Mesodermal cell (in vitro differentiated cells): ENCODE data around the gene AGBL4.

Experiments
- H3K27ac ChIP-seq: 2 replicates; pipeline ENCODE4 v1.7.0; 2013; ENCODE audit warnings: mild to moderate bottlenecking, low read depth, low read length, moderate library complexity; ENCODE audit not compliant: severe bottlenecking
- H3K36me3 ChIP-seq: 2 replicates; pipeline ENCODE4 v1.7.1; 2013; ENCODE audit warnings: mild to moderate bottlenecking, low read length, moderate library complexity; ENCODE audit not compliant: control insufficient read depth, insufficient read depth
- H3K4me1 ChIP-seq: one replicate; pipeline ENCODE4 v1.7.1; 2013; ENCODE audit warnings: mild to moderate bottlenecking, low read length; ENCODE audit not compliant: insufficient read depth, control insufficient read depth, poor library complexity, severe bottlenecking
- H3K4me3 ChIP-seq: 2 replicates; pipeline ENCODE4 v1.7.0; 2013; ENCODE audit warnings: low read length, control low read depth, mild to moderate bottlenecking; ENCODE audit not compliant: insufficient read depth, poor library complexity, severe bottlenecking; ENCODE audit errors: extremely low read depth
- H3K9me3 ChIP-seq: 2 replicates; pipeline ENCODE4 v1.7.1; 2013; ENCODE audit warnings: mild to moderate bottlenecking, low read length, moderate library complexity; ENCODE audit not compliant: control insufficient read depth
- WGBS, 2 experiments: methylation state at CpG; one replicate each; pipeline ENCODE4 v1.1.5; 2013; ENCODE audit warnings: missing lambda C conversion rate in 2 of 2; ENCODE audit not compliant: insufficient coverage in 2 of 2; 5-methylcytosine and 5-hydroxymethylcytosine counted together

The AGBL4 gene

GRCh38 chr1:48947761-48948537 is 1075.8 kb downstream of the AGBL4 start:
- no peaks in the 10 kb centered on the region for H3K36me3 ChIP-seq
- 56% methylated on average over 7 of the region's 13 CpGs for WGBS, 2 experiments
- no peaks in the 10 kb centered on the region for H3K9me3 ChIP-seq
- no peak overlapping the region for H3K4me3 ChIP-seq
- H3K4me1 ChIP-seq, result no peaks in the 10 kb centered on the region
- no peak overlapping the region for H3K27ac ChIP-seq

- no peak overlapping the region for H3K27ac ChIP-seq
- no CpG with 5 or more reads among the region's 2 CpGs for WGBS, 2 experiments
Observed at GRCh38 chr1:48946070-48946469, 1077.7 kb downstream of the AGBL4 start.

GRCh38 chr1:48944811-48945210 is 1078.9 kb downstream of the AGBL4 start:
- H3K4me1 ChIP-seq, result no peaks in the 10 kb centered on the region
- no peaks in the 10 kb centered on the region for H3K9me3 ChIP-seq
- no peak overlapping the region for H3K4me3 ChIP-seq
- H3K27ac ChIP-seq, result no peak overlapping the region
- H3K36me3 ChIP-seq, result no peaks in the 10 kb centered on the region

More at GRCh38 chr1:48946070-48946469, 1077.7 kb downstream of the AGBL4 start:
- Histone ChIP-seq H3K4me3 (no peak overlapping the region), H3K9me3 (no peaks in the 10 kb centered on the region), H3K4me1 (no peaks in the 10 kb centered on the region), H3K36me3 (no peaks in the 10 kb centered on the region)

- Histone ChIP-seq H3K4me3 (no peak overlapping the region), H3K9me3 (no peaks in the 10 kb centered on the region), H3K4me1 (no peaks in the 10 kb centered on the region), H3K27ac (no peak overlapping the region), H3K36me3 (no peaks in the 10 kb centered on the region)
- 87 to 89% methylated on average over 4 of the region's 5 CpGs for WGBS, 2 experiments
Observed at GRCh38 chr1:48943826-48944225, 1079.9 kb downstream of the AGBL4 start.

GRCh38 chr1:48943393-48943792 is 1080.4 kb downstream of the AGBL4 start:
- Histone ChIP-seq H3K4me1 (no peaks in the 10 kb centered on the region), H3K9me3 (no peaks in the 10 kb centered on the region), H3K4me3 (no peak overlapping the region), H3K36me3 (no peaks in the 10 kb centered on the region), H3K27ac (no peak overlapping the region)
- 83% methylated on average over 1 of the region's 1 CpG; no CpG with 5 or more reads in 1 of the 2 experiments for WGBS, 2 experiments

GRCh38 chr1:48940962-48941732 is 1082.6 kb downstream of the AGBL4 start:
- no peak overlapping the region for H3K4me3 ChIP-seq
- H3K27ac ChIP-seq, result no peak overlapping the region
- H3K36me3 ChIP-seq, result no peaks in the 10 kb centered on the region
- H3K4me1 ChIP-seq, result no peaks in the 10 kb centered on the region
- no peaks in the 10 kb centered on the region for H3K9me3 ChIP-seq

GRCh38 chr1:48940354-48940753 is 1083.4 kb downstream of the AGBL4 start:
- no peaks in the 10 kb centered on the region for H3K9me3 ChIP-seq
- H3K4me3 ChIP-seq, result no peak overlapping the region
- H3K27ac ChIP-seq, result no peak overlapping the region
- WGBS, 2 experiments, result 60 to 100% methylated on average over 1 of the region's 2 CpGs
- no peaks in the 10 kb centered on the region for H3K36me3 ChIP-seq
- no peaks in the 10 kb centered on the region for H3K4me1 ChIP-seq

- no peak overlapping the region for H3K4me3 ChIP-seq
- H3K9me3 ChIP-seq, result no peaks in the 10 kb centered on the region
- 83 to 100% methylated on average over 2 of the region's 6 CpGs for WGBS, 2 experiments
- H3K36me3 ChIP-seq, result no peaks in the 10 kb centered on the region
- no peak overlapping the region for H3K27ac ChIP-seq
- no peaks in the 10 kb centered on the region for H3K4me1 ChIP-seq
Observed at GRCh38 chr1:48939828-48940227, 1083.9 kb downstream of the AGBL4 start.

GRCh38 chr1:48939042-48939441 is 1084.7 kb downstream of the AGBL4 start:
- Histone ChIP-seq H3K27ac (no peak overlapping the region), H3K9me3 (no peaks in the 10 kb centered on the region), H3K4me3 (no peak overlapping the region), H3K36me3 (no peaks in the 10 kb centered on the region), H3K4me1 (no peaks in the 10 kb centered on the region)
- WGBS, 2 experiments, result 56 to 79% methylated on average over 2 to 3 of the region's 3 CpGs

GRCh38 chr1:48937732-48938131 is 1086.0 kb downstream of the AGBL4 start:
- no CpG with 5 or more reads among the region's 1 CpG for WGBS, 2 experiments
- Histone ChIP-seq H3K27ac (no peak overlapping the region), H3K4me3 (no peak overlapping the region), H3K4me1 (no peaks in the 10 kb centered on the region), H3K9me3 (no peaks in the 10 kb centered on the region), H3K36me3 (no peaks in the 10 kb centered on the region)

GRCh38 chr1:48936436-48936835 is 1087.3 kb downstream of the AGBL4 start:
- H3K4me1 ChIP-seq, result peaks cover 5% of the 10 kb centered on the region
- WGBS, 2 experiments, result no CpG with 5 or more reads among the region's 2 CpGs

More at GRCh38 chr1:48936436-48936835, 1087.3 kb downstream of the AGBL4 start:
- Histone ChIP-seq H3K36me3 (no peaks in the 10 kb centered on the region), H3K4me3 (no peak overlapping the region), H3K9me3 (no peaks in the 10 kb centered on the region), H3K27ac (no peak overlapping the region)
